ENCODE results near the gene ITPR1.

The ITPR1 gene

DNA sequence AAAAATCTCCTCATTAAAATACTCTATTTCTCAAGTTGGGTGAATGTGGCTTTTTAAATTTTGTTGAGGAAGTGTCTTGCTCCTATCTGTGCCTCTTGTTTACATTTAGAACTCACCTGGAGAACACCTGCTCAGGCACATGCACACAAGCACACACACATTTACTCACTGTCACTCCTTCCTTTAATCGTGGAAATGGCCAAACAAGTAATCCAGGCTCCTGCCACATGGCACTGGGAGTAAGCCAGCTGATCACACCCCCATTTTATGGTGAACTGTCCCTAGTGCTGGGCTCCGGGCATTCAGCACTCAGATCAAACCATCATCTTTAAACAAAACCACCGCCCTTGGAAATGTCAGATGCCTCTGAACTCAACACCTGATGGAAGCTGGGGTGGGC lies 281.4 kb downstream of the ITPR1 start:
- no peak overlapping the region for H3K4me3 ChIP-seq
- DNase-seq (ENCODE audit: low spot score): no peak
- no peak overlapping the region for H3K27ac ChIP-seq
- TF ChIP-seq, protein P1, sequence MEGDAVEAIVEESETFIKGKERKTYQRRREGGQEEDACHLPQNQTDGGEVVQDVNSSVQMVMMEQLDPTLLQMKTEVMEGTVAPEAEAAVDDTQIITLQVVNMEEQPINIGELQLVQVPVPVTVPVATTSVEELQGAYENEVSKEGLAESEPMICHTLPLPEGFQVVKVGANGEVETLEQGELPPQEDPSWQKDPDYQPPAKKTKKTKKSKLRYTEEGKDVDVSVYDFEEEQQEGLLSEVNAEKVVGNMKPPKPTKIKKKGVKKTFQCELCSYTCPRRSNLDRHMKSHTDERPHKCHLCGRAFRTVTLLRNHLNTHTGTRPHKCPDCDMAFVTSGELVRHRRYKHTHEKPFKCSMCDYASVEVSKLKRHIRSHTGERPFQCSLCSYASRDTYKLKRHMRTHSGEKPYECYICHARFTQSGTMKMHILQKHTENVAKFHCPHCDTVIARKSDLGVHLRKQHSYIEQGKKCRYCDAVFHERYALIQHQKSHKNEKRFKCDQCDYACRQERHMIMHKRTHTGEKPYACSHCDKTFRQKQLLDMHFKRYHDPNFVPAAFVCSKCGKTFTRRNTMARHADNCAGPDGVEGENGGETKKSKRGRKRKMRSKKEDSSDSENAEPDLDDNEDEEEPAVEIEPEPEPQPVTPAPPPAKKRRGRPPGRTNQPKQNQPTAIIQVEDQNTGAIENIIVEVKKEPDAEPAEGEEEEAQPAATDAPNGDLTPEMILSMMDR (IDR thresholded peaks at IDR 0.05): no peak

DNA sequence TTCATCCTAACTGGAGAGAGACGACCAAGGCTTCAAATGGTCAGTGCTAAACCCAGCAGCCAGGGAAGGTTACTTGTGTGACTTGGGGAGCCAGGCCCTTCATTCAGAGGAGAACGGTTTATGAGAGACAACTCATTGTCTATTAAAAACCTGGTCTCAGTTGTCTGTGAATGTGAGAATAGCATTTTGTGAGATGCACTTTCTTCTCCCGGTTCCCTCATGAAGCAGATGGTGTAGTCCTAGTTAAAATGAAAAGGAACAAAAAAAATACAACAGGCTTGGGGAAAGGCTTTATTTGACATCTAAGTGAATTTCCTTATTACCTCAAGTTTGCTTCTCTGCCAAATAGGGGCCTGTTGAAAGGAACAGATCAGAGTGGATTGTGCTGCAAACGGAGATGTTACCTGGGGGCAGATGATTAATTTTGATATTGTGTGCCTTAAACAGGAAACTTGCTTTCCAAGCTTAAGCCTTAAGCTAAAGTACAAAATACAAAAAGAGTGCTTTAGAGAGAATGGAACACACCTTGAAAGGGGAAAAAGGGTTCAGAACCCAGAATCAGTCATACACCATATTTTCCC lies 283.3 kb downstream of the ITPR1 start:
- no peak for DNase-seq (ENCODE audit: low spot score)
- Histone ChIP-seq H3K27ac (peak overlapping the region in 1 of 2 donors; percentile 42), H3K4me3 (no peak overlapping the region)
- TF ChIP-seq, protein P1 (IDR thresholded peaks at IDR 0.05): no peak

DNA sequence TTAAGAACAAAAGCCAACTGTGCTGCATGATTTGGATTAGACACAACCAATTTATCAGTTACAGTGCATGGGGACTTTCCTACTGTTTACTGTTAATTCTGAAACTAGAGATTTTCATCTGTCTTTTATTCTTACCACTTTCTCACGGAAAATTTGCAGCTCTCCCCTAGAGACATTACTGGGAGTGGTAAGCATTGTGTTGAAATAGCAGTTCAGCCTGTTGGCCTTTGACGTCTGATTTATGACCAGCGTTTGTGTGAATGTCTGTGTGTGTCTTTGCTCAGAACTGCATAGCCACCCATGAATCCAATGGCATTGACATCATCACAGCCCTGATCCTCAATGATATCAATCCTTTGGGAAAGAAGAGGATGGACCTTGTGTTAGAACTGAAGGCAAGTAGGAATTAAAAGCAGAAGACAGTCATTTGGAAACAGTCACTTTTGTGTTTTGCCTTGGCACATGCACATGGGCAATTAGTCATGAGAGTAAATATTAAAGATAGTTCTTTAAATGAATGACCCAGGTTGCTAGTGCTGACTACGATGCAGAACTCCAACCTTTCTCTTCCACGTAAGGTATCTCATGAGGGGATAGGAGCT lies 283.9 kb downstream of the ITPR1 start:
- Histone ChIP-seq H3K4me3 (no peak overlapping the region), H3K27ac (peak overlapping the region; percentile 12 to 42)
- TF ChIP-seq, protein P1 (IDR thresholded peaks at IDR 0.05): no peak
- DNase-seq (ENCODE audit: low spot score): no peak

DNA sequence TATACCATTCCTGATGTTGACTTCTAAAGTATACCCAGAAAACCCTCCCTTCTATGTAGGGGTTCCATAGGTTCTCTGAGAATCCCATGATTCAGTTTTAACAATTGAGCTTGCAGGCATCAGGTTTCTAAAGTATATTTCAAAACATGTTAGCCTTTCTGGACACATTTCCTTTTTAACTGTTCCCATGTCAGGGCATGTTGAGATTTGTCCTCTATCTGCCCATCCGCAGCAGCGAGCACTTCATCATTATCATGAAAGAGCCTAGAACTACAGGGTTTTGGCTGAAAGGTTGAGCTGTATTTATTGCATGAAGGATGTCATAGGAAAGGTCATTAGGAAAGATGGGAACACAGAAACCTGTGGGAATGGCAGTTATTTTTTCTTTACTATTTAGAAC lies 285.0 kb downstream of the ITPR1 start:
- Histone ChIP-seq H3K4me3 (no peak overlapping the region), H3K27ac (no peak overlapping the region)
- TF ChIP-seq, protein P1 (IDR thresholded peaks at IDR 0.05): no peak
- DNase-seq (ENCODE audit: low spot score): no peak

DNA sequence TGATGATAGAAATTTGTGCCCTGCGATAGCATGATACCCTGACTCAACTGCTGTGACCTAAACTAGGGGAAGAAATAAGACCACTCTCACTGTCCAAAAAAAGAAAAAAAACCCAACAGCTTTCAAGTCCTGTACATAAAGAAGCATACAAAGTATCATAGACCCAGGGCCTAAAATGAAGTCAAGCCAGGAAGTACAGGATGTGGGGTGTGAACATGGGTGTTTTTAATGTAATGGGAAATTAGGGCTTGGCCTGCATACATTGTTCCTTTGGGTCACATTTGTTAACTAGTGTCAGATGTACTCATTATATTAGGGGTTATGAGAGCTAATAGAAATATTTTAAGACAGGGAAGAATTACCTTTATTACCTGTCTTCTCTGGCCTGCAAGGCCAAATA lies 285.6 kb downstream of the ITPR1 start:
- TF ChIP-seq, protein P1 (IDR thresholded peaks at IDR 0.05): no peak
- H3K4me3 ChIP-seq: no peak overlapping the region
- no peak for DNase-seq (ENCODE audit: low spot score)
- peak overlapping the region in 1 of 2 donors; percentile 19 for H3K27ac ChIP-seq

DNA sequence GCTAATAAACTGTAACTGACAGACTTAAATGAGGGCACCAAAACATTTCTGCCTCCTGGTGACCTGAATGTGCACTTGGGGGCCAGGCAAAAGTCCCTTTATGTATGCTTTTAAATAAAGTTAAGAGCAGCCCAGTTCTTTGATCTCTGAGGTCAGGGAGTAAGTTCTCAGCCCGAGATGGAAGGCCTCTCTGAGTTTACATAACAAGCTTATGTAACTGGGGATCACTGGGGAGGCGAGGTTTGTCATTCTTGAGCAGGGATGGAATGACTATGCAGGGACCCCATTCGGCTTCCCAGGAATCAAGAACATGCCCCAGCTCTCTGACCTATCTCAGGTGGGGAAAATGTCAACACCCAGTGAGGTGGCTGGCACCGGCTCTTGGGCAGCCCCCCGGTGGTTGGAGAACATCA lies 287.4 kb downstream of the ITPR1 start:
- peak overlapping the region; percentile 53 to 79 for H3K27ac ChIP-seq
- no peak for DNase-seq (ENCODE audit: low spot score)
- H3K4me3 ChIP-seq: no peak overlapping the region
- TF ChIP-seq, protein P1 (IDR thresholded peaks at IDR 0.05): no peak

DNA sequence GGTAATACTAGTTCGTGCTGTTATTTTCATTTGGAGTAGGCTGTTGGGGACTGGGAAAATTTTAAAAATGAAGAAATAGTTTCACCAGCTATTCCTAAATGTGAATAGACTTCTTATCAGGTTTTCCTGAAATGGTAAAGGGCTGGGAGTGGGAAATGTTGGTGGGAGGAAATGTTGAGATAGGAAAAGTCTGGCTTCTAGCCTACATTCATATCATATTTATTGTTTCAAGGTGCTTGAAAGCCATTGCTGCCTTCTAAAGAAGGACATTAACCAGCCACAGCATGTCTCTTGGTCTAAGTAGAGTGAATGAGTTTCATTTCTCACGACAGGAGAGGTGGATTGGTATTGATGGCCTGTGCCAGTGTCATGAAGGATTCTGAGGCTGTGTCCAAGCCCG lies 288.9 kb downstream of the ITPR1 start:
- Histone ChIP-seq H3K4me3 (no peak overlapping the region), H3K27ac (peak overlapping the region; percentile 53 to 79)
- TF ChIP-seq, protein P1 (IDR thresholded peaks at IDR 0.05): no peak
- no peak for DNase-seq (ENCODE audit: low spot score)
